ENCODE results near the gene DIO2. TPM values are rescaled to one million over a fixed set of nuclear protein-coding genes. Genes with fewer than 3 reads are reported as not detected.
A peak's percentile ranks its signal among the peaks of the same experiment; 100 is the strongest.

DIO2 gene
- total RNA-seq, 1 donor from 2014 or later: 0.56 TPM

- H3K27me3 Mint-ChIP-seq (ENCODE audit: low read depth): peaks cover 7% of the 10 kb centered on the region
- H3K4me1 Mint-ChIP-seq: peaks cover 14% of the 10 kb centered on the region
- H3K4me3 Mint-ChIP-seq: no peak overlapping the region
- TF ChIP-seq, protein P1, sequence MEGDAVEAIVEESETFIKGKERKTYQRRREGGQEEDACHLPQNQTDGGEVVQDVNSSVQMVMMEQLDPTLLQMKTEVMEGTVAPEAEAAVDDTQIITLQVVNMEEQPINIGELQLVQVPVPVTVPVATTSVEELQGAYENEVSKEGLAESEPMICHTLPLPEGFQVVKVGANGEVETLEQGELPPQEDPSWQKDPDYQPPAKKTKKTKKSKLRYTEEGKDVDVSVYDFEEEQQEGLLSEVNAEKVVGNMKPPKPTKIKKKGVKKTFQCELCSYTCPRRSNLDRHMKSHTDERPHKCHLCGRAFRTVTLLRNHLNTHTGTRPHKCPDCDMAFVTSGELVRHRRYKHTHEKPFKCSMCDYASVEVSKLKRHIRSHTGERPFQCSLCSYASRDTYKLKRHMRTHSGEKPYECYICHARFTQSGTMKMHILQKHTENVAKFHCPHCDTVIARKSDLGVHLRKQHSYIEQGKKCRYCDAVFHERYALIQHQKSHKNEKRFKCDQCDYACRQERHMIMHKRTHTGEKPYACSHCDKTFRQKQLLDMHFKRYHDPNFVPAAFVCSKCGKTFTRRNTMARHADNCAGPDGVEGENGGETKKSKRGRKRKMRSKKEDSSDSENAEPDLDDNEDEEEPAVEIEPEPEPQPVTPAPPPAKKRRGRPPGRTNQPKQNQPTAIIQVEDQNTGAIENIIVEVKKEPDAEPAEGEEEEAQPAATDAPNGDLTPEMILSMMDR (IDR thresholded peaks at IDR 0.05; ENCODE audit: unreplicated experiment): no peak
- no peak for DNase-seq (ENCODE audit: low spot score in 2 of 2, unreplicated experiment in 2 of 2)
- no peaks in the 10 kb centered on the region for H3K36me3 Mint-ChIP-seq
- no peak overlapping the region for H3K27ac Mint-ChIP-seq
- no peaks in the 10 kb centered on the region for H3K9me3 Mint-ChIP-seq
These were observed 2.3 kb upstream of the DIO2 start for GRCh38 chr14:80213602-80214001.

DNA sequence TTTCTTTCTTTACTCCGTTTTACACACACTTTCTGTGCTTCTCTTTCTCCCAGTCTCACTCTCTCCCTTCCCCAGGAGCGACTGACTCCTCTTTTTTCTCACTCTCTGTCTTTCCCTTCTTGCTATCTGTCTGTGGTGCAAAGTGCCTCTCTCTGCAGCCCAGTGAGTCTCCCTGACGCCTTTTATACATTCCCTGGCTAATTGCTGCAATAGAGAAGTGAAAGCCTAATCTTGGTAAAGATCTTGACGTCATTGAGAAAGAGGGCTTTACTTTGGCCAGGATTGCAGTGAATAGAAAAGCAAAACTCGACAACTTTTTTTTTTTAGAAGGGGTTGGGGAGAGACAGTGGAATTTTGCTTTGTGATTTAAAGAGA, 706 bp upstream of the DIO2 start:
- H3K4me3 Mint-ChIP-seq: peak overlapping the region; percentile 54
- TF ChIP-seq, protein P1 (IDR thresholded peaks at IDR 0.05; ENCODE audit: unreplicated experiment): no peak
- no peak overlapping the region for H3K27ac Mint-ChIP-seq
- peaks cover 7% of the 10 kb centered on the region for H3K27me3 Mint-ChIP-seq (ENCODE audit: low read depth)
- no peaks in the 10 kb centered on the region for H3K9me3 Mint-ChIP-seq
- peaks cover 14% of the 10 kb centered on the region for H3K4me1 Mint-ChIP-seq
- H3K36me3 Mint-ChIP-seq: no peaks in the 10 kb centered on the region
- no peak for DNase-seq (ENCODE audit: low spot score in 2 of 2, unreplicated experiment in 2 of 2)

- Mint-ChIP-seq H3K36me3 (no peaks in the 10 kb centered on the region), H3K4me1 (peaks cover 10% of the 10 kb centered on the region), H3K4me3 (no peak overlapping the region), H3K27me3 (ENCODE audit: low read depth) (peaks cover 7% of the 10 kb centered on the region), H3K27ac (no peak overlapping the region), H3K9me3 (no peaks in the 10 kb centered on the region)
- no peak for DNase-seq (ENCODE audit: low spot score in 2 of 2, unreplicated experiment in 2 of 2)
- TF ChIP-seq, protein P1 (IDR thresholded peaks at IDR 0.05; ENCODE audit: unreplicated experiment): no peak
These were observed 2.8 kb downstream of the DIO2 start for GRCh38 chr14:80208461-80208860.

DNA sequence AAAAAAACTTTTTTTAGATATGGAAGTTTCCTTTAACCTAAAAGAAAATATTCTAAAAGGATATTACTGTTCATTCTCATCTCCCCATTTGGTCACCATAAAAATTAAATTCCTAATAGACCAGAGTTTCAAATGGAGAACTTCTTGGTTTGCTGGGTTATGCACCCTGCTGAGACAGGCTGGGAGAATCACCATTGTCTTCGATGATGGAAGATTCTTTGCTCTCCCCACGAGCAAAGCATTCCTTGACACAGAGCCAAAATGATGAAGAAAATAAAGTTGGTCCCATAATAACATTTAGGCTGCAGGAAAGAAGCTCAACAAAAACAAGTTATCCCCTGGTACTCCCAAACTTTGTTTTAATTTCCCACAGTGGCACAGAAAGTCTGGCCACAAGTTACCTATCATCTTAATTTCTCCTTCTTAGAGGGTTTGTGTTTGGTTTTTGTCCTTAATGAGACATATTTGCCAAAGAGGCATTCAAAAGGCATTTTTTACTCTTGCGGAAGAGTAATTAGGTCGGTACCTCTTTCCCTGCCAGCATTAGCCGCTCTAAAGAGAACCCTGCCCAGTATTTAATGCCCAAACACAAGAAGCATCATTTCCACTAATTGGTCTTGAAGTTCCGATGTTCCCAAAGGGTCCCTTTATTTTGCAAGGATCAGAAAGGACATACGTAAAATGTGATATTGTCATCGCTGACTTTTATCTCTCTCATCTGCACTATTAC, 4.8 kb downstream of the DIO2 start:
- no peak overlapping the region for H3K27ac Mint-ChIP-seq

DNA sequence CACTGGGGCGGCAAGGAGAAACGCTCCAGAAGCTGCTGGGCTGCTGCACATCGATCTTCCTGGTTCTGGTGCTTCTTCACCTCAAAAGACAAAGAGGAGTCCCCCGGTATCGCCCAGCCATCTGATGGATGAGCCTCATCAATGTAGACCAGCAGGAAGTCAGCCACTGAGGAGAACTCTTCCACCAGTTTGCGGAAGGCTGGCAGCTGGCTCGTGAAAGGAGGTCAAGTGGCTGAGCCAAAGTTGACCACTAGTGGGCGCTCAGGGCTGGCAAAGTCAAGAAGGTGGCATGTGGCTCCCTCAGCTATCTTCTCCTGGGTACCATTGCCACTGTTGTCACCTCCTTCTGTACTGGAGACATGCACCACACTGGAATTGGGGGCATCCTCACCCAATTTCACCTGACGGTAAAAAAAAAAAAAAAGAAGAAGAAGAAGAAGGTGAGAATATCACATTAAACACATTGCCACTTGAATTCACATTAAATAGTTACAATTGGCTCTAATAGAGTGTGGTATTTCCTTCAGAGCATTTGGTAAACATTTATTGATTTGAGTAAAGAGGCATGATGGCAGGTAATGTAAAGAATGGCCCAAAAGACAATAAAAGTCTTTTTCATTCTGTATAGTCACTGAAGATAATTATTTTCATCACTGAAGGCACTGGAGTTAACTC, 8.3 kb downstream of the DIO2 start:
- Mint-ChIP-seq H3K9me3 (no peaks in the 10 kb centered on the region), H3K4me1 (no peaks in the 10 kb centered on the region), H3K4me3 (no peak overlapping the region), H3K27me3 (ENCODE audit: low read depth) (no peaks in the 10 kb centered on the region), H3K27ac (no peak overlapping the region), H3K36me3 (no peaks in the 10 kb centered on the region)
- TF ChIP-seq, protein P1 (IDR thresholded peaks at IDR 0.05; ENCODE audit: unreplicated experiment): peak; percentile 23
- DNase-seq (ENCODE audit: low spot score in 2 of 2, unreplicated experiment in 2 of 2): no peak

More for the DNA sequence above, 4.8 kb downstream of the DIO2 start:
- TF ChIP-seq, protein P1 (IDR thresholded peaks at IDR 0.05; ENCODE audit: unreplicated experiment): no peak
- Mint-ChIP-seq H3K36me3 (no peaks in the 10 kb centered on the region), H3K4me3 (no peak overlapping the region), H3K4me1 (no peaks in the 10 kb centered on the region), H3K9me3 (no peaks in the 10 kb centered on the region), H3K27me3 (ENCODE audit: low read depth) (peaks cover 5% of the 10 kb centered on the region)
- DNase-seq (ENCODE audit: low spot score in 2 of 2, unreplicated experiment in 2 of 2): no peak
